Nephron (organoid): Measurements from ENCODE around the gene GTPBP4.

Experiments used
- H3K27ac Mint-ChIP-seq, 3 experiments: 2 replicates each; pipeline ENCODE4 v1.8.0; 2020; ENCODE audit warnings: mixed read lengths in 3 of 3, mild to moderate bottlenecking in 2 of 3, moderate library complexity in 1 of 3
- H3K27me3 Mint-ChIP-seq: 2 replicates; pipeline ENCODE4 v1.8.0; 2021; ENCODE audit warnings: low read depth, mild to moderate bottlenecking, moderate library complexity, mixed read lengths
- H3K36me3 Mint-ChIP-seq: 2 replicates; pipeline ENCODE4 v1.8.0; 2020; ENCODE audit warnings: low read depth, mixed read lengths
- H3K4me1 Mint-ChIP-seq: 2 replicates; pipeline ENCODE4 v1.8.0; 2020; ENCODE audit warnings: mixed read lengths
- H3K4me3 Mint-ChIP-seq, 3 experiments: 2 replicates each; pipeline ENCODE4 v1.8.0; 2020; ENCODE audit warnings: mild to moderate bottlenecking in 3 of 3, mixed read lengths in 3 of 3, moderate library complexity in 2 of 3
- H3K9me3 Mint-ChIP-seq: 2 replicates; pipeline ENCODE4 v1.8.0; 2020; ENCODE audit warnings: mixed read lengths
- CTCF ChIP-seq, 3 experiments: fragments of 200-600 bp; sonication (generic); IDR thresholded peaks; one replicate each; pipeline ENCODE4 v1.5.0; 2021; ENCODE audit warnings: antibody characterized with exemption in 3 of 3; ENCODE audit not compliant: unreplicated experiment in 3 of 3

The GTPBP4 gene

GRCh38 chr10:1011696-1012095 lies 23.5 kb downstream of the GTPBP4 start:
- Mint-ChIP-seq H3K4me1 (no peaks in the 10 kb centered on the region), H3K36me3 (peaks cover 80% of the 10 kb centered on the region), H3K4me3 (no peak overlapping the region), H3K9me3 (no peaks in the 10 kb centered on the region), H3K27me3 (no peaks in the 10 kb centered on the region), H3K27ac (no peak overlapping the region)
- no peak for TF ChIP-seq CTCF (IDR thresholded peaks at IDR 0.05; ENCODE audit: unreplicated experiment in 3 of 3)

- H3K36me3 Mint-ChIP-seq = peaks cover 84% of the 10 kb centered on the region
- no peaks in the 10 kb centered on the region for H3K9me3 Mint-ChIP-seq
- H3K27me3 Mint-ChIP-seq = no peaks in the 10 kb centered on the region
- no peak for TF ChIP-seq CTCF (IDR thresholded peaks at IDR 0.05; ENCODE audit: unreplicated experiment in 3 of 3)
- H3K4me3 Mint-ChIP-seq = no peak overlapping the region
- H3K4me1 Mint-ChIP-seq = no peaks in the 10 kb centered on the region
- no peak overlapping the region for H3K27ac Mint-ChIP-seq
Observed at GRCh38 chr10:1015688-1016087, 27.5 kb downstream of the GTPBP4 start.

GRCh38 chr10:1019362-1019761 lies 31.1 kb downstream of the GTPBP4 start:
- Mint-ChIP-seq H3K4me3 (no peak overlapping the region), H3K27me3 (no peaks in the 10 kb centered on the region), H3K9me3 (no peaks in the 10 kb centered on the region), H3K4me1 (no peaks in the 10 kb centered on the region), H3K27ac (peak overlapping the region in 1 of 3 experiments; percentile 44), H3K36me3 (peaks cover 57% of the 10 kb centered on the region)
- TF ChIP-seq CTCF (IDR thresholded peaks at IDR 0.05; ENCODE audit: unreplicated experiment in 3 of 3) = no peak

GRCh38 chr10:1020460-1020859 lies 32.2 kb downstream of the GTPBP4 start:
- TF ChIP-seq CTCF (IDR thresholded peaks at IDR 0.05; ENCODE audit: unreplicated experiment in 3 of 3) = no peak
- peaks cover 50% of the 10 kb centered on the region for H3K36me3 Mint-ChIP-seq
- H3K4me1 Mint-ChIP-seq = no peaks in the 10 kb centered on the region
- H3K9me3 Mint-ChIP-seq = no peaks in the 10 kb centered on the region
- no peaks in the 10 kb centered on the region for H3K27me3 Mint-ChIP-seq
- no peak overlapping the region for H3K27ac Mint-ChIP-seq
- no peak overlapping the region for H3K4me3 Mint-ChIP-seq

GRCh38 chr10:1020958-1021357 lies 32.7 kb downstream of the GTPBP4 start:
- Mint-ChIP-seq H3K9me3 (no peaks in the 10 kb centered on the region), H3K4me1 (no peaks in the 10 kb centered on the region), H3K27me3 (no peaks in the 10 kb centered on the region), H3K27ac (no peak overlapping the region), H3K36me3 (peaks cover 47% of the 10 kb centered on the region), H3K4me3 (no peak overlapping the region)
- TF ChIP-seq CTCF (IDR thresholded peaks at IDR 0.05; ENCODE audit: unreplicated experiment in 3 of 3) = no peak

GRCh38 chr10:1022413-1022812 lies 34.2 kb downstream of the GTPBP4 start:
- no peak overlapping the region for H3K27ac Mint-ChIP-seq

More at GRCh38 chr10:1022413-1022812, 34.2 kb downstream of the GTPBP4 start:
- no peak overlapping the region for H3K4me3 Mint-ChIP-seq
- no peaks in the 10 kb centered on the region for H3K9me3 Mint-ChIP-seq
- H3K4me1 Mint-ChIP-seq = no peaks in the 10 kb centered on the region
- H3K36me3 Mint-ChIP-seq = peaks cover 33% of the 10 kb centered on the region
- H3K27me3 Mint-ChIP-seq = no peaks in the 10 kb centered on the region
- no peak for TF ChIP-seq CTCF (IDR thresholded peaks at IDR 0.05; ENCODE audit: unreplicated experiment in 3 of 3)
